ENCODE data around the gene NEDD4L. TPM values are rescaled to one million over a fixed set of nuclear protein-coding genes. Genes with fewer than 3 reads are reported as not detected.

Gene NEDD4L
- total and polyA plus RNA-seq, 7 donors: 14.8 to 28.0 (median 19.6) TPM

- TF ChIP-seq CTCF (IDR thresholded peaks at IDR 0.05): no peak
- DNase-seq: no peak
- Histone ChIP-seq H3K4me1 (no peaks in the 10 kb centered on the region), H3K27me3 (ENCODE audit: insufficient read depth in 3 of 3, low read length in 2 of 3) (no peaks in the 10 kb centered on the region), H3K27ac (no peak overlapping the region), H3K36me3 (ENCODE audit: insufficient read depth in 1 of 2, low read depth in 1 of 2) (no peaks in the 10 kb centered on the region), H3K9me3 (no peaks in the 10 kb centered on the region), H3K4me3 (peak overlapping the region; percentile 92)
- WGBS, 3 donors: 57 to 65% (median 60%) methylated on average over 9 of the region's 9 CpGs
- no peak for ATAC-seq
- intact Hi-C loops (cut with DNase I): loop anchor here in 1 of 2 donors (5.0 kb wide), 1 partner anchor 276 kb away; no protein-coding TSS in a partner anchor
Measured at GRCh38 chr18:58046093-58046793, 2.2 kb downstream of the NEDD4L start.

GRCh38 chr18:58046794-58047555 lies 2.9 kb downstream of the NEDD4L start:
- H3K27me3 ChIP-seq (ENCODE audit: insufficient read depth in 3 of 3, low read length in 2 of 3): no peaks in the 10 kb centered on the region
- no peak overlapping the region for H3K27ac ChIP-seq
- no peak for ATAC-seq
- H3K4me3 ChIP-seq: no peak overlapping the region
- no peaks in the 10 kb centered on the region for H3K4me1 ChIP-seq
- no peaks in the 10 kb centered on the region for H3K36me3 ChIP-seq (ENCODE audit: insufficient read depth in 1 of 2, low read depth in 1 of 2)
- whole genome bisulfite sequencing, 3 donors: 71 to 79% (median 75%) methylated on average over 12 of the region's 12 CpGs
- TF ChIP-seq CTCF (IDR thresholded peaks at IDR 0.05): no peak
- intact Hi-C loops (cut with DNase I): loop anchor here in 1 of 2 donors (5.0 kb wide), 1 partner anchor 275 kb away; no protein-coding TSS in a partner anchor
- no peaks in the 10 kb centered on the region for H3K9me3 ChIP-seq
- no peak for DNase-seq

- no peak overlapping the region for H3K4me3 ChIP-seq
- intact Hi-C loops (cut with DNase I): loop anchor here in 1 of 2 donors (5.0 kb wide), 1 partner anchor 275 kb away; no protein-coding TSS in a partner anchor
- H3K36me3 ChIP-seq (ENCODE audit: insufficient read depth in 1 of 2, low read depth in 1 of 2): no peaks in the 10 kb centered on the region
- H3K27ac ChIP-seq: no peak overlapping the region
- no peak for TF ChIP-seq CTCF (IDR thresholded peaks at IDR 0.05)
- no peak for DNase-seq
- no peak for ATAC-seq
- 86 to 91% (median 88%) methylated on average over 3 of the region's 3 CpGs for WGBS, 3 donors
- no peaks in the 10 kb centered on the region for H3K4me1 ChIP-seq
- H3K27me3 ChIP-seq (ENCODE audit: insufficient read depth in 3 of 3, low read length in 2 of 3): no peaks in the 10 kb centered on the region
- H3K9me3 ChIP-seq: no peaks in the 10 kb centered on the region
Measured at GRCh38 chr18:58047556-58047882, 3.5 kb downstream of the NEDD4L start.

- intact Hi-C loops (cut with DNase I): loop anchor here in 1 of 2 donors (5.0 kb wide), 1 partner anchor 274 kb away; no protein-coding TSS in a partner anchor
- no peak for ATAC-seq
Measured at GRCh38 chr18:58048081-58048642, 4.1 kb downstream of the NEDD4L start.

More at GRCh38 chr18:58048081-58048642, 4.1 kb downstream of the NEDD4L start:
- 87 to 94% (median 89%) methylated on average over 5 of the region's 5 CpGs for WGBS, 3 donors
- Histone ChIP-seq H3K27ac (no peak overlapping the region), H3K4me3 (no peak overlapping the region), H3K9me3 (no peaks in the 10 kb centered on the region), H3K27me3 (ENCODE audit: insufficient read depth in 3 of 3, low read length in 2 of 3) (no peaks in the 10 kb centered on the region), H3K4me1 (no peaks in the 10 kb centered on the region), H3K36me3 (ENCODE audit: insufficient read depth in 1 of 2, low read depth in 1 of 2) (no peaks in the 10 kb centered on the region)
- no peak for DNase-seq
- no peak for TF ChIP-seq CTCF (IDR thresholded peaks at IDR 0.05)

Data from psoas muscle (tissue), 8 donors.